K562 (cell line): Measurements from ENCODE around the gene CCDC175. TPM values are rescaled to one million over a fixed set of nuclear protein-coding genes. Genes with fewer than 3 reads are reported as not detected.

ENCODE experiments used
- ARHGAP35 ChIP-seq: fragments of 450-650 bp; IDR thresholded peaks from 2 replicates; pipeline ENCODE4 v1.6.1; 2018; ENCODE audit not compliant: partially characterized antibody
- FOXM1 ChIP-seq, 2 experiments: fragments of 450-650 bp in 1 of 2; sonication (generic) in 1 of 2; formaldehyde crosslinking in 1 of 2; IDR thresholded peaks; 2 replicates each; pipeline versions ENCODE4 v1.6.1 to v1.9.0; 2017 to 2022; ENCODE audit warnings: low read depth in 2 of 2, mild to moderate bottlenecking in 2 of 2, missing genetic modification reagents in 1 of 2, moderate library complexity in 1 of 2
- FOXO4 ChIP-seq: fragments of 450-650 bp; formaldehyde crosslinking; IDR thresholded peaks from 2 replicates; pipeline ENCODE4 v1.4.0; 2020; ENCODE audit warnings: mild to moderate bottlenecking, moderate library complexity
- MAFG ChIP-seq: fragments of 450-650 bp; conservative IDR thresholded peaks from 2 replicates; pipeline ENCODE4 v1.6.1; 2016; ENCODE audit warnings: missing genetic modification characterization, missing compliant biosample characterization
- MECOM ChIP-seq: fragments of 250-450 bp; sonication (Bioruptor Pico); IDR thresholded peaks from 2 replicates; pipeline ENCODE4 v1.8.0; 2022; ENCODE audit warnings: inconsistent platforms
- MTA1 ChIP-seq: fragments of 450-650 bp; IDR thresholded peaks from 2 replicates; pipeline ENCODE4 v1.6.1; 2017; ENCODE audit warnings: borderline replicate concordance
- STAG1 ChIP-seq: sonication (generic); formaldehyde crosslinking; IDR thresholded peaks from 2 replicates; pipeline ENCODE4 v1.5.0; 2020; ENCODE audit warnings: missing genetic modification reagents, borderline replicate concordance
- TSHZ1 ChIP-seq: fragments of 250-450 bp; sonication (Bioruptor Pico); IDR thresholded peaks from 2 replicates; pipeline ENCODE4 v1.4.0; 2020; ENCODE audit warnings: mild to moderate bottlenecking, moderate library complexity
- YBX1 ChIP-seq: fragments of 450-650 bp; IDR thresholded peaks from 2 replicates; pipeline ENCODE4 v1.7.1; 2016; ENCODE audit warnings: mild to moderate bottlenecking
- ZMIZ1 ChIP-seq, 2 experiments: fragments of 150-350 bp in 1 of 2; IDR thresholded peaks; 2 replicates each; pipeline ENCODE4 v1.6.1; 2012 to 2016; ENCODE audit warnings: low read depth in 2 of 2, low read length in 2 of 2, mild to moderate bottlenecking in 1 of 2, moderate library complexity in 1 of 2
- ZNF175 ChIP-seq: fragments of 200-800 bp; sonication (Bioruptor generic); IDR thresholded peaks from 2 replicates; pipeline ENCODE4 v1.6.1; 2016; ENCODE audit warnings: low read depth, mild to moderate bottlenecking, missing genetic modification characterization, missing compliant biosample characterization
- ZNF217 ChIP-seq: sonication (generic); formaldehyde crosslinking; IDR thresholded peaks from 2 replicates; pipeline ENCODE4 v1.8.0; 2022; ENCODE audit warnings: mild to moderate bottlenecking, missing genetic modification reagents
- ZNF232 ChIP-seq: sonication (generic); formaldehyde crosslinking; IDR thresholded peaks from 2 replicates; pipeline ENCODE4 v1.8.0; 2022; ENCODE audit warnings: mild to moderate bottlenecking, missing genetic modification reagents
- ZNF830 ChIP-seq: fragments of 250-450 bp; sonication (Bioruptor Pico); IDR thresholded peaks from 2 replicates; pipeline ENCODE4 v1.5.0; 2021; ENCODE audit warnings: mild to moderate bottlenecking
- polyA plus RNA-seq, 8 experiments: library from polyadenylated mRNA; depleted of rRNA in 4 of 8; stranded (reverse) in 5 of 8; unstranded in 3 of 8; fragments of >200 nt; fragmentation: Nextera tagmentation in 2 of 8; fragmentation: Illumina TruSeq in 1 of 8; extraction: Ambion mirVana in 2 of 8; extraction: Trizol in 1 of 8; gene quantifications; 2 replicates each; pipeline versions ENCODE4 v1.2.1 to v1.2.3, GENCODE V29; 2011 to 2014; ENCODE audit warnings: inconsistent platforms in 1 of 8, missing spikeins in 1 of 8
- total RNA-seq, 7 experiments: library from RNA; depleted of rRNA in 6 of 7; stranded (reverse); fragments of >200 nt in 6 of 7; fragmentation: Illumina TruSeq in 2 of 7; extraction: Trizol in 2 of 7; gene quantifications; 2 replicates each; pipeline versions ENCODE4 v1.2.1 to v1.2.3, GENCODE V29; 2011 to 2021; ENCODE audit warnings: low replicate concordance in 1 of 7

The CCDC175 gene
- total and polyA plus RNA-seq, 9 of the 15 experiments (the other 6 are each of a cell fraction or from before 2014, with no cell fraction given) = not detected

- TF ChIP-seq TSHZ1 (CRISPR knock-in tag) (no peak), ZNF830 (CRISPR knock-in tag) (no peak), MTA1 (no peak), ARHGAP35 (no peak), ZMIZ1 (IDR thresholded peaks at IDR 0.05; ENCODE audit: low read depth in 2 of 2, low read length in 2 of 2) (no peak), ZNF232 (CRISPR knock-in tag) (no peak), MAFG (tag) (no peak), FOXO4 (no peak), ZNF175 (no peak), STAG1 (no peak), ZNF217 (CRISPR knock-in tag) (no peak), FOXM1 (IDR thresholded peaks at IDR 0.05; ENCODE audit: low read depth) (no peak), FOXM1 (CRISPR knock-in tag; IDR thresholded peaks at IDR 0.05; ENCODE audit: low read depth) (no peak), YBX1 (no peak), MECOM (CRISPR knock-in tag) (no peak)
Measured at GRCh38 chr14:59540852-59541251, 35.8 kb downstream of the CCDC175 start (continued).
